NCI-H2171 (cell line): ENCODE results near the gene FNDC3B.
A peak's percentile ranks its signal among the peaks of the same experiment; 100 is the strongest.
"Not testable (repeated sequence)": the region's sequence is repeated elsewhere in the genome, so short reads cannot be mapped to it uniquely, and the experiment has no call there.

Experiments
- DNase-seq: peaks from one replicate; lab custom pipeline; 2025; lab: John Stamatoyannopoulos, UW

The FNDC3B gene

DNA sequence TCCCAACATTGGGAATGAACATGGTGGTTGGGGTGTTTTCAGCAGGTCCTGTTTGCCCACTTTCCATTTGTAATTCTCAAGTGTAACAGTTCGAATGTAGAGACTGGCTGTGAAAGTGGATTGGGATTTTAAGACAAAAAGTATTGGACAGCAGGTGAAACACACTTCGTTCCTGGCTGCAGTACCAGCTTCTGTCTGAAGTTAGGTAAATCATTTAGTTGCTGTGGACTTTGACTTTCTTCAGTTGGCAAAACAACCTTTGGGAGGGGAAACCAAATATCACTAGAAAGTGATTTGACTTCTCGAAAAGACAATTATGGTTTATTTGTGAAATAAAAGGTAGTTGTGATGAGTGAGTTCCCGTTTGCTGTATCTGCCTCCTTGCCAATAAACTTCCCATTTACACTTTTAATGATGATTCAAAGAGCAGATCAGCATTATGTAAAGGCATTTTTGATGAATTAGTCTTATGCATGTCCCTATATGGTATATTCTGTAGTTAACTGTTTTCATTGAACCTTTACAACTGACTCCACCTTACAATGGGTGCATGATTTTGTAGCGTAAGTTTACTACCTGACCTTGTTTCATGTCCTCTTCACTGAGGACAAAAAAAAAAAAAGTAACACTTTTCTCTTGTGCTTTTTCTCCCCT lies 34.0 kb downstream of the FNDC3B start:
- DNase-seq, result no peak

DNA sequence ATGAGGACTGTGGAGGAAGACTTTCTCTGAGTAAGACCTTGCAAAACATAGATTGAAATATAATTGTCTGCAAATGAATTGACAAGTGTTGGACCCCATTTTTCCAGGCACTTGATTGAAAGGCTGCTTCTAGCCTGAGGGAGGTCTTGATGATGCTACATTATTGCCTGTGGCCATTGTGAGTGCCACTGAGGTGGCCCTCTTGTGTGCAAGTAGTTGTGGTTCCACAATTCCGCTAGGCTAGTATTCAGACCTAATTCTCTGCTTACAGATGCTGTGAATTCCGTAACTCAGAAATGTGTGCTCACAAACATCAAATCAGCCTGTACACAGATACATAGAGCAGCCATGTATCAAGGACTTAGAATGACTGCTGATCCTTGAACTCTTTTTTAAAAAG lies 34.7 kb downstream of the FNDC3B start:
- DNase-seq, result no peak

DNA sequence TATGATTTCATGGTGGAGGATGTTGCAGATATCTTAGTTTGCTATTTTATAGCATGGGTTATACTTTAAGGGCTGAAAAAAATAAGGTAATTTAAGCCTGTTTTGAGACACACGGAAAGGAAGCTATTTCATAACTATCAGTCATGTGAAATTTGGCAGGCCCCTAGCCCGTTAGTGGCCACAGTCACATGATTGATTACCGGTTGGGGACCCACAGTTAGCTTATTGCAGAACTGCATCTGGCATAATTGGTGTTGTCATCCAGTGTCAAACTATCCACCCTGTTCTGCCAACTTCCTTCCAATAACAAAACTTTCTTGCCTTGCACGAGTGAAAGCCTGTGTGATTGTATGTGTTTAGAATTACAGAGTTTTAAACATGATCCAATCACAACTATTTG lies 35.2 kb downstream of the FNDC3B start:
- DNase-seq, result no peak

DNA sequence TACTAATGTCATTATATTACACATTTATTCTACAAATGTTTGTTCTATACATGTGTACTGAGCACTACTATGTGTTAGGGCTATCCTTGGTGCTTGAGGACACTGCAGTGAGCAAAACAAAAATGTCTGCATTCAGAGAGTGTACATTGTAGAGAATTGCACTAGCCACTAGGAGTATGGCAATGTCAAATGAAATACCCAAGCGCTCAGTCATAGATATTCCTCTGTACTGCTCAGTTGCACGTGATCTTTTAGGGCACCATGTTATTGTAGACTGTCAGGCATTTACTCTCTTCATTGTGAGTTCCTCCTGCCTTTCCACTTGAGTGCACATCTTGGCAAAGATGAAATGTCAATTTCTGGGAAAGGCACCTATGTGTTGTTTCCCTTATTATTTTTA lies 36.8 kb downstream of the FNDC3B start:
- peak; percentile 6 for DNase-seq

DNA sequence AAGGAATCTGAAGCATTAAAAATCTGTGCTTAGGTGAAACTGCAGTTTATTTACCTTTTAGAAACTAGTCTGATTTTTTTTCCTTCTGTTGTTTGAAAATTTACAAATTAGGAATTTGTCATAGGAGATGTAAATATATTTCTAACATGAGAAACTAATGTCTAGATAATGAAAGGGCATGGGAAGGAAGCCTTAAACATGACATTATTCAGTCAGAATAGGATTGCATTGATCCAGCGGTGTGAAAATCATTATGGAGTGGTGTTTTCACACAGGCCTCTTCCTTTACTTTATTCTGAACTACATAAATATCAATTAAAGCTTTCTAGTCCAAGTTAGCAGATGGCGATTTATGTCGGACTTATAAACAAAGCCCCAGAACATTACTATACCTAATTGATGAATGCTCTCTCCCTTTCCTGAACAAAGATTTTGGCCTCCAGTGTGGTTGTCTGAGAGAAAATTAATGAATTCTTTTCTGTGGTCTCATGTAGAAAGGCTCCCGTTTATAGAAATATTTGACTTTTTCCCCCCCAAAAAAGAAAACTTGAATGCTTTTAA lies 37.9 kb downstream of the FNDC3B start:
- DNase-seq, result no peak

DNA sequence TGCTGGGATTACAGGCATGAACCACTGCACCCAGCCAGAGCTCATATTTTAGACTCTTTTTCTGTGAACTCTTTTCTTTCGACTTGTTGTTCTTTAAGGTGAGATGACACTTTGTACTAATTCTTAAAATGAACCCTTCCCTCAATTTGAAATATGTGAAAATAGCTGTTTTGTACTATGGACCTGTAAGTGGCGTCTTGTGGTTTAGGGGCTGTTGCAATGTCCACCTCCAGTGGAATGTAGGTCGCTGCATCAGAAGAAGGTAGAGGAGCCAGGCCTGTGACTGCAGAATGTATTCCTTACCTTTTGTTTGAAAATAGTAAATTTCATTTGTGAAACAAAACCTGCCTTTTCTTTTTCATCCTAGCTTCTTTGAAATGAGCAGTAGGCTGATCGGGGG lies 38.9 kb downstream of the FNDC3B start:
- no peak for DNase-seq

DNA sequence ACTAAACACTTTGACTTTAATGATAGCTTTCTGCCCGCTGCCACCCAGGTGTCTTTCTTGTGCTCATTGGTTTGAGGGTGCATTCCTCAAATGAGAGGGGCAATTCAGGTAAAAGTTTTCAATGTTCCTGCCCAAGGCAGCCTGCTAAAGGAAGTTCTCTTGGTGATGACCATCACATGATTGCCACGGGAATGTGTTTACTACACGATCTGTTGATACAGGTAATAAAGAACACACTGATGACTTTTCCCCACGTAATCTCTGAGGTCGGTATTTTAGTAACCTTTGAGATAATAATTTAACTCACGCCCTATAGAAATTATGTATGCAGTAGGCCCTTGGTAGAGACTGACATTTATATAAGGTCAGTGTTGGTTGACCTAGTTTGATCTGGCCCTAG lies 39.3 kb downstream of the FNDC3B start:
- DNase-seq, result no peak

DNA sequence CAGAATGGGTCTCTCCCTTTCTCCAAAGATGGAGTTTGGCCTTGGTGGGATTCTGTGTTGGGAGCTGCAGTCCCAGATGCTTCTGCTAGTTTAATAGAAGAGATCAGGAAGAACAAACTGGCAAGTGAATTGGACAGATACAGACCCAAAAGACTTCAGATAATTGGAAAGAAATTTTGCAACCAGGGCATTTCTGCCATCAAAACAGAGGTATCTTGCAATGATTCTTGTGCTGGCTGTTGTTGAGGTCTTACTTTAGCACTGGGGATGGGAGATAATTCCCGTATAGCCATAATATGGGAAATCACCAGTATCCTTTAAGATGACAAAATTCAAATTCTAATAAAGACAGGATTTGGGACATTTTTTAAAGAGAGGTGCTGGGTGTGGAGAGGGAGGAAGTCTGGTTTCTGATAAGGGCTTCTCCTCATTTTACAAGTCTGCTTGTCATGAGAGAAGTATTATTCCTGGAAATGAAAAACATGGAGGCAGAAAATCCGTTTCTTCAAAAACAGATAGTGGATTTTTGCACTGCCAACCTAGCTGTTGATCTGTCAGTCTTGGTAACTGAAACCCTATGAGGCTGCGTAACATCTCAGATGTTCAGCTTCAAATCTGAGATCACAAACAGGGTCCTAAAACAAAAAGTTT lies 40.1 kb downstream of the FNDC3B start:
- no peak for DNase-seq

DNA sequence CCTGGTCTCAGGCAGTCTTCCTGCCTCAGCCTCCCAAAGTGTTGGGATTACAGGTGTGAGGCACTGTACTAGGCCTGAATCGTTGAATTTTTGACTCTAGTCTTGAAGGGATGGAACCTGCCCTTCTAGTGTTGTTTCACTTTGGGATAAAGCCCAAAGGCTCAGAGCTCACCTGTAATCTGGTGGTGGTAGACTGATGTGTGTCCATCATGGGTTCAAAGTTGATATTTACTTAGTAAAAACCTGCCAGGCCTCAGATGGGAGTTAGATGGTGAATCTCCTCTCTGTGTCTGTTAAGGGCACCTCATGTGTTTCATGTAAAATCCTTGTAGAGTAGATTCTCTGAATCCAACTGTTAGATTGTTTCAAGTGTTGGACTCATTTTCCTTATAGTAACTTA lies 41.1 kb downstream of the FNDC3B start:
- DNase-seq, result no peak

DNA sequence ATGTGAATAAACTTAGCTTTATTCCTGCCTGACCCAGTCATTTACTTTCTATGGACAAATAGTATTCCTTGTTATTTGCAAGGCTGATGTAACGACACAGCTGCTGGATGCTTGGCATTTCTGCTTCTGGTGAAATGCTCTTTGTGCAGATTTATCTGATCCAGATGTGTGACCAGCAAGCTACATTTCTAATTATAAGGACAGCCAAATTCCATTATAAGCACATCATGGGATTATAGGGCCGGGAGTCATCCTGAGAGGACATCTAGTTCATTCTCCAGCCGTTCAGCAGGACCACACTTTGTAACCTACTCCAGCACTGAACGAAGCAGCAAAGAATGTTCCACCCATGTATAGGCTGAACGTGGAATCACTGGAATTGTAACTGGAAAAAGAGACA lies 42.9 kb downstream of the FNDC3B start:
- DNase-seq, result no peak

DNA sequence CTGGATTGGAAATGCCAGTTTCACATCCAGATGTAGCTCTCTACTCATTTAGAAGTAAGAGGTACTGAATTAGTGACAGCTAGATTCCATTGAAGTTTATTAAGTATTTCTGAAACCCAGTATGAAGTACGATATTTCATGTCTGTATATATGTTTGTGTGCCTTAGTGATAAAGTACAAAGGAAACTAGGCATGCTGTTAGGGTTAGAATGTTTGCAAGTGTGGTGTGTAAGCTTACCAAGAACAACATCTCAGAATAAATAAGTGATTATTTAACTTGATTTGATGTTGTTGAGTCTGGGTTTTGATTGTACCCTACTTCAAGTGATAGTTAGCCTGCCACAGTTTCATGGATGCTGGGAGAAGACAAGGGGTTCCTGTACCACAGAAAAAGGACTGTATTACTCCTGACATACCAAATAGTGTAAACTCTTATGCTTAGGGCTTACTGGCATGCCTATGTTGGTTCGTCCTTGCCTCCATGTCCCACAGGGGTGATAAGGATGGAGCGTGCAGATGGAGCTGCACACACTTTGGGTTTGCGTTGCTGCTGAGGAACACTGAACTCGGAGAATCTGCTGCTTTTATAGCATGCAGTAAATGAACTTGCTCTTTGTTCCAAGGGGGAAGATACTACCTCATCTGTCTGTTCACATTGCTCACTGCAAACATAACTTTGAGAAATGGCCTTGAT lies 43.6 kb downstream of the FNDC3B start:
- no peak for DNase-seq

DNA sequence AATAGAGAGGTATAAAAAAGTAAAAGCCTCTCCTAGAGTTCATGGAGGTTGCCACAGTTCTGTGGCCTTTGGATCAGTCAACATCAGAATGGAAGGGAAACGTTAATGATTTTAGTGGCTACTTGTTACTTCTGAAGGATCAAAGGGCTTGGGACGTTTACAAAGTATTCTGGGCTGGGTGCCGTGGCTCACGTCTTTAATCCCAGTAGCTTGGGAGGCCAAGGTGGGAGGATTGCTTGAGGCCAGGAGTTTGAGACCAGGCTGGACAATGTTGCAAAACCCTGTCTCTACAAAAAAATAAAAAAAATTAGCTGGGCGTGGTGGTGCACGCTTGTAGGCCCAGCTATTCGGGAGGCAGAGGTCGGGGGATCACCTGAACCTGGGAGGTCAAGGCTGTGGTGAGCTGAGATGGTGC lies 44.6 kb downstream of the FNDC3B start:
- DNase-seq, result no peak

DNA sequence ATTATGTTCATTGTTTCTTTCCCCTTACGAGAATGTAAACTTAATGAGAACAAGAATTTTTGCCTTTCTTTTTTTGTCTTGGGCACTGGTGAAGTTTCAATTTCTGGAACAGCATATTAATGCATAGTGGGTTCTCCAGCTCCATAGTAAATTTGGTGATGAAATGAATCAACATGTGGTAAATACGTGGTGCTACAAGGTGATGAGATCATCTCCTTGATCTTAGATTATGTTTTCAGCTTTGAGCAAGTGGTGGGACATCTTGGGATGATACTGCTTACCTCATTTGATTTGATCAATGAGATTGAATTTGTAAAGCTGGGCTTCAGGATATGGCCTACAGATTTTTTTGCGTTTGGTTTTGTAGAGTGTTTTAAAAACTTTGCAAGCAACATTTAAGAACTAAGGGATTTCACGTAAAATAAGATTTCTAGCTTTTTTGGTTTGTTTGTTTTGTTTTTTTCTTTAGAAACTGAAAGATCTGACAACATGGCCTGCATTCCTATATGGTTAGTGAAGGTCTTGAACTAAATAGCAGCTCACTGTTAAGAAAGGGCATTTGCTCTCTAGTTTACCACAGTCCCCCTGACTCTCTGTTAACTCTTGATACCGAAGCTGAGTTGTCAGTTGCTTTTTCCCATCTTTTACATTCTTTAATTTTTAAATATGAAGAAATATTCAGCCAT lies 45.6 kb downstream of the FNDC3B start:
- no peak for DNase-seq

DNA sequence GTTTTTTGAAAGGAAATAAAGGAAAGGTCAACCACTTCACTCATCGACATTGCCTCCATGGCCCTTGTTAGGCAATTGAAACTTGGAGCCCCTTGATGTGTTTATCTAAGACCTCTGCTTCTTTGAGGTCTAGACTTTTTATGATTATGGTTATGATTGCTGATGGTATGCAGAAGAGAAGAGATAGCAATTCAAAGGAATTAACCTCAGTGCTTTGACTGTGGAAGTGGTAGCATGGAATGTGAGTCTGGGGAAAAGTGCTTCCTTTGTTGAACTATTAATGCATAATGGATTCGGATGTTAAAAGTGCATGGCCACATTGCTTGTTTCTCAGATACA lies 46.1 kb downstream of the FNDC3B start:
- DNase-seq, result no peak

DNA sequence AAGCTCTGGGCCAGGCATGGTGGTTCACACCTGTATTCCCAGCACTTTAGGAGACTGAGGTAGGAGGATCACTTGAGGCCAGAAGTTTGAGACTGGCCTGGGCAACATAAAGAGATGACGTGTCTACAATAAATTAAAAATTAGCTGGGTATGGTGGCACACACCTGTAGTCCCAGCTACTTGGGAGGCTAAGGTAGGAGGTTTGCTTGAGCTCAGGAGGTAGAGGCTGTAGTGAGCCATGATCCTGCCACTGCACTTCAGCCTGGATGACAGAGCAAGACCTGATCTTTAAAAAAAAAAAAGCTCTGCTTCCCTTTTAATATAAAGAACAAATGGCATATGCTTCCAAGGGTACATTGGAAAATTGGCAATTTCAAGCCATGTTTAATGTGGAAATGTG lies 46.7 kb downstream of the FNDC3B start:
- DNase-seq, result no peak

DNA sequence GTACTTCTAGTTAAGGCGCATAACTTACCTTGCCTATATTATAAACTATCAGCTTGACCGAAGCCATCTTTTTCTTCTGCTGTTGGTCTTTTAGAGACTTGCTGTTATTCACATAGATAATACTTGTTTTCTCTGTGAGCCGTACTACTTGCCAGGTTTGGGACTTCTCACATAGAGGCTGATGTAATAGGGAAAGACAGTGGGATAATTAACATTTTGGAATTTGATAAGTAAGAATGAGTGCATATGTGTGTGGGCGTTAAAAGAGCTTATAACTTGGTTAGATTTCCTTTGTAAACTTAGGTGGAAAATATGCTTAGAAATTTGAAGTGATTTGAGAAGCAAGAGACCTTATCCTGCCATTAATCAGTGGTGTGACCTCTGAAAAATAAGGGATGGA lies 47.8 kb downstream of the FNDC3B start:
- no peak for DNase-seq

DNA sequence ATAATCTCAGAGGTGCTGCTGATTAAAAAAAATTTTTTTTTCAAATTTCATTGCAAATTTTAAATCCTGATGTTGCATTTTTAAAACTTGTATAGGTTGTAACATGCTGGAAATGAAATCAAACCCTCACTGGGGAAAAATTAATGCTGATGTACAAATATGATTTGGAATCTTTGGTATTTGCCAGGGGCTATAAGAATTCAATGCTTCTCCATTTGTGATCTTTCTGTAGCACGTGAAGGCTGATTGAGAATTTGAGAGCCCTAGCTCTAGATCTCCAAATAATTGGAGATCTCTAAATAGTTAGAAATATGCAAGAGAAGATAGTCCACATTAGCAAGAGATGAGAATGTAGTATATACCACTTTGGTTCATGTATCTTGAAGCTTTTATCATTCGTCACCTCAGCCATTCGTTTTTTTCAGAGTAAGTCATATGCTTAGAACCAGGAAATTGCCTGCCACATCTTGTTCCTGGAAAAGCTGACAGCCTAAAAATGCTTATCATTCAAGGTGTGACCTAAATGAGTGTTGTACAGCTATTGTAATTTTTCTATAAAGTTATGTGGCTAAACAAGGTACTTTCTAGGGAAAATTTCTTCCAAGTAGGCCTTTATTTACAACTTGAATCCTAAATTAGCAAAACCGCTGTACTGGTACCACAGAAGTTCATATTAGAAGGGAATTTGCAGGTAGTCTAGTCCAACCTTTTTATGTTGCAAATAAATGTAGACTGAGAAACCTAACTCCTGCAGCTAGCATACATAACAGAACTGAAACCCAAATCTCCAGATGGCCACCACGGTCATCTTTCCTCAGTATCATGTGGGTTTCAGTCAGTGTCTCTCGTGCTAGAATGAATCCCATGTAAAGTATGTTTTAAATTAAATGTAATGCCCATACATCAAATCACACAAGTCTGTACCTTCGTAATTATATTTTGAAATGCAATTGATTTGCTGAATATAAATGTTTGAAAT lies 48.5 kb downstream of the FNDC3B start:
- no peak for DNase-seq

DNA sequence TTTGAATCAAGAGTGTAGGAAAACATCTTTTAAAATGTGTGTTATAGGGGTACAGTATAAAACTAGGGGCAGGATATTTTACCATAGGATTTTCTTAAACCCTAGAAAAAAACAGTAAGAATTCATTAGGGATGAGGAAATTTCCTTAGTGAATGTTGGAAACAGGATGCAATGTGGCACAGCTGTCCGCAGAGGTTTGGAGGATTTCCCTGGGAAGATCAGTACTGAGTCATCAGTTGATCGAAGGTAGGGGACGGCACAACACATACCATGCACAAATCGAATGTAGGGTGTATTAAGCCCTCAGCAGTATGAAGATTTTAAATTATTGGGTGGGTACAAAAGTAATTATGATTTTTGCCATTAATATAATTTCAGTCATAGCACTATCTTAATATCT lies 49.9 kb downstream of the FNDC3B start:
- no peak for DNase-seq

DNA sequence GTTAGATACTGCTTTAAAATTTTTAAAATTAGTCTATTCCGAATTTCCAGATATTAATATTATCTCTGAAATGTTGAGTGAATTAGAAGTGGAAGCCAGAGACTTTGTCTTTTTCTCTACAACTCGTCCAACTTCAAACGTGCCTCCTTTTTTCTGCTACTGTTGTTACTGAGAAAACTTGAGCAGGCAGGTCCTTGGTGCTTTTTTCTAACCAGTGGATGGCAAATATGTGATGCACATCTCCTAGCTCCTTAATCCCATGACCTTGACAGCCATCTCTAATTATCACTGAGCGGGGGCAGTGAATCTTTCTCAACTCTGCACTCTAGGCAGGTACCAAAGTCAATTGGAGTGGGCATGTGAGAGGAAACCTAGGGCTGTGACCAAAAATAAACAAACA lies 50.7 kb downstream of the FNDC3B start:
- DNase-seq, result no peak

DNA sequence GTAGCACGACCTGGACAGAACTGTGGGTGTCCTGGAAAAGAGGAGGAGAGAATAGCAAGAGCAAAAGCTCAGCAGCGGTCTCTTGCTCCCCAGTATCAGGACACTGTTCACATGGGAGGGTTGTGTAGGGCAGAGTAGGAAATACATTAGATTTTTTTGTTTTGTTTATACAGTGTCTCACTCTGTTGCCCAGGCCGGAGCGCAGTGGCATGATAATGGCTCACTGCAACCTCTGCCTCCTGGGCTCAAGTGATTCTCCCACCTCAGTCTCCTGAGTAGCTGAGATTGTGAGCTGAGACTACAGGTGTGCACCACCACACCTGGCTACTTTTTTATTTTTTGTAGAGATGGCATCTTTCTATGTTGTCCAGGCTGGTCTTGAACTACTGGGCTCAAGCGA lies 53.3 kb downstream of the FNDC3B start:
- DNase-seq, result no peak

DNA sequence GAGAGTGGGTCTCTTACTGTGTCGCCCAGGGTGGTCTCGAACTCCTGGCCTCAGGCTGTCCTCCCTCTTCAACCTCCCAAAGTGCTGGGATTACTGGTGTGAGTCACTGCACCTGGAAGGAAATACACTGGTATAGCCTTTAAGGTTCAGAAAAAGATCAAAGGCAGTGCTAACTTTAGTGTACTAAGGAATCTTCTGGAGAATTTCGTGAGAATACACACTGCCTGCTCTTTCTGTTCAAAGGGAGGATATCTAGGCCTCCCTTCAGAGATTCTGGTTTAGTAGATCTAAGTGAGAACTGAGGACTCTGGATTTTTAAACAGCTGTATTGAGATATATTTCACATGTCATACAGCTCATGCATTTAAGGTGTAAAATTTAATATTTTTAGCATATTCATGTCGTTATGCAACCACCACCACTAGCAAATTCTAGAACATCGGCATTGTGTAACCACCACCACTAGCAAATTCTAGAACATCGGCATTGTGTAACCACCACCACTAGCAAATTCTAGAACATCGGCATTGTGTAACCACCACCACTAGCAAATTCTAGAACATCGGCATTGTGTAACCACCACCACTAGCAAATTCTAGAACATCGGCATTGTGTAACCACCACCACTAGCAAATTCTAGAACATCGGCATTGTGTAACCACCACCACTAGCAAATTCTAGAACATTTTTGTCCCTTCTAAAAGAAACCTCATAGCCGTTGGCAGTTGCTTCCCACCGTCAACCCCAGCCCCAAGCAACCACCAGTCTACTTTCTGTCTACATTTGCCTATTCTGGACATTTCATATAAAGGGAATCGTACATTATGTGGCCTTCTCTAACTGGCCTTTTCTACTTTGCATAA lies 54.4 kb downstream of the FNDC3B start:
- DNase-seq, result not testable (repeated sequence)
